ENCODE results near the gene NFIL3.
"Not testable (repeated sequence)": the region's sequence is repeated elsewhere in the genome, so short reads cannot be mapped to it uniquely, and the experiment has no call there.

NFIL3 gene

GRCh38 chr9:91393826-91394225 is 29.8 kb downstream of the NFIL3 start:
- FAIRE-seq, result no peak

DNA sequence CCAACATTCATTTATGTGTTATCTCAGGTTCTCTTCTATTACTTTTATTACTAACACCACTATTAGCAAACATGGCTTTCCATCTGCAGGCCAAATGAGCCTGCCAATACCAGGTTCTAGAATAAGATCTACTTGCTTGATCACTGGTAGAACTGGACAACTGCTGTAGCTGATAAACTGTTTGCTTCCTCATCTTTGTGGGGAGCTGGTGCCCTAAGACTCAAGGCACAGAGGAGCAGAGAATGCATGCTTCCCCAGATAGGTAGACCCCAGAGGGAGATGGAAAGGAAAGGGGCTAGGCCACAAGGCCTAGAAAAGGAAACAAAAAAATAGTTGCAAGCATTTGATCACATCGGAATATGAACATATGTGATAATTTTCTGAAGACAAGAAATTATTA is 31.2 kb downstream of the NFIL3 start:
- no peak for FAIRE-seq

- FAIRE-seq, result no peak
These were observed 31.8 kb downstream of the NFIL3 start for GRCh38 chr9:91391818-91392217.

DNA sequence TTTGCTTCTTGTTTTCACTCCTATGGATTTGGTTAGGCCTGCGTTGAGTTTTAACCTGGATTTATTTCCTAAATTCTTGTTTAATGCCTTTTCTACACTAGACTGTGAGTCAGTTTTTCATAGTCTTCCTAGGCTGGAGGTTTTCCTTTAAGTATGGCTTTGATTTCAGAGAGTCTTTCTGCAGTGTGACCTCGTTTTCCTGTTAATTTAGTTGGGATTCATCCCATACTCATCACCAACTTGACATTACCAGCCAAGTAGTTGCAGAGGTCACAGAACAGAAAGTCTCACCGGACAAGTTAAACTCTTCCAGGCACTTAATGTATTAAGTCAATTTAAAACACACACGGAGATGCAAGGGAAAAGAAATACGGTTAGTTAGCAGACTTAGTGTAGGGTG is 32.2 kb downstream of the NFIL3 start:
- no peak for FAIRE-seq

DNA sequence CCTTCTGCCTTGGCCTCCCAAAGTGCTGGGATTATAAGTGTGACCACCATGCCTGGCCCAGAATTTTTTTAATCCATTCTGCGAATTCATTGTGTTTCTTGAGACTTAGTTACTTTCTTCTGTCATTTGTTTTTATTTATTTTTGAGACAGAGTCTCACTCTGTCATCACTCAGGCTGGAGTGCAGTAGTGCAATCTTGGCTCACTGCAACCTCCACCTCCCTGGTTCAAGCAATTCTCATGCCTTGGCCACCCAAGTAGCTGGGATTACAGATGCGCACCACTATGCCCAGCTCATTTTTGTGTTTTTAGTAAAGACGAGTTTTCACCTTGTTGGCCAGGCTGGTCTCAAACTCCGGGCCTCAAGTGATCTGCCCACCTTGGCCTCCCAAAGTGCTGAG is 33.9 kb downstream of the NFIL3 start:
- FAIRE-seq, result not testable (repeated sequence)

DNA sequence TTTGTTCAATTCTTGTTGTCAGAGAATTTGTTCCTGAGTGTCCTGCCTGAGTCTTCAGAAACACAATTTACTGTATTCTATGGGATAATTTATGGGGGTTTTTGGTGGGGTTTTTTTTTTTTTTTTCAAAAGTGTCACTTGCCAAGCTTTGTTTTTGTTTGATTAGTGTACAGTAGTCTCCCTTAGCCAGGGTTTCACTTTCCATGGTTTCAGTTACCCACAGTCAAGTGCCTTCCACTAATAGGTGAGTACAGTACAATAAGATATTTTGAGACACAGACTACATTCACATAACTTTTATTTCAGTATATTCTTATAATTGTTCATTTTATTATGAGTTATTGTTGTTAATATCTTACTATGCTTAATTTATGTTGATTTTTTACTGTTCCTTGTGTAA is 36.9 kb downstream of the NFIL3 start:
- no peak for FAIRE-seq

DNA sequence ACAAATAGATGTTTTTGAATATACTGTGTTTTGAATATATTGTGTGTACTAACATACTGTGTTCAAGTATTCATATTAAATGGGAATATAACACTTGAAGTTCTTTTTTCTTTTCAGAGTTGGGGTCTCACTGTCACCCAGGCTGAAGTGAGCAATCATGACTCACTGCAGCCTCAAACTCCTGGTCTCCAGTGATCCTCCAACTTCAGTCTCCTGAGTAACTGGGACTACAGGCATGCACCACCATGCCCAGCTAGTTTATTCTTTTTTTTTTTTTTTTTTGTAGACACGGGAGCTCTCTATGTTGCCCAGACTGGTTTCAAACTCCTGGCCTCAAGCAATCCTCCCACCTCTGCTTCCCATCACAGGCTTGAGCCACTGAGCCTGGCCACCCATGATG is 38.7 kb downstream of the NFIL3 start:
- no peak for FAIRE-seq

- no peak for FAIRE-seq
These were observed 40.1 kb downstream of the NFIL3 start for GRCh38 chr9:91383577-91383976.

- FAIRE-seq, result no peak
These were observed 41.3 kb downstream of the NFIL3 start for GRCh38 chr9:91382298-91382697.

DNA sequence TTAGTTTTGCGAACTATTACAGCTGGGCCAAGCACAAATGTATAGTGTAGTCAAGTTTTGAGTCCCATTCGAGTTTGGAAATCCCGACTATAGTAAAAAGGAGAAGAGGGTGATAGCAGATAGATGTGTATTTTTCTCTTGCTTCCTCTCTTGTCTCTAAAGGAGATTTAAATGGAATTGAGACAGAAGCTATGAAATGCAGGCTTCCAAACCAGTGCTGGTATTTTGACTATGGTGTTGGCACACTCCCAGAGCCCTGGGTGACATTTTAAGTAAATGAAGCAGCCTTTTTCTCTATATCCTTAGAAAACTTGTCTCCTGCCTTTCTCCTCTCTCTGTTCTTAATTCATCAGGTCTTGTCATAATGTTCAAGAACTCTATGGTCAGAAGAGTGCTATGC is 44.2 kb downstream of the NFIL3 start:
- FAIRE-seq, result no peak

- no peak for FAIRE-seq
These were observed 44.9 kb downstream of the NFIL3 start for GRCh38 chr9:91378695-91379127.

DNA sequence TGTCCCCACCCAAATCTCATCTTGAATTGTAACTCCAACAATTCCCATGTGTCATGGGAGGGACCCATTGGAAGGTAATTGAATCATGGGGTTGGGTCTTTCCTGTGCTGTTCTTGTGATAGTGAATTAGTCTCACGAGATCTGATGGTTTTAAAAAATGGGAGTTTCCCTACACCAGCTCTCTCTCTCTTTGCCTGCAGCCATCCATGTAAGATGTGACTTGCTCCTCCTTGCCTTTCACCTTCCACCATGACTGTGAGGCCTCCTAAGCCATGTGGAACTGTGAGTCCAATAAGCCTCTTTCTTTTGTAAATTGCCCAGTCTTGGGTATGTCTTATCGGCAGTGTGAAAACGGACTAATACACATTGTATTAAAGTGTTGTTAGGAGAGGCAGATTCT is 45.6 kb downstream of the NFIL3 start:
- FAIRE-seq, result not testable (repeated sequence)

- no peak for FAIRE-seq
These were observed 47.4 kb downstream of the NFIL3 start for GRCh38 chr9:91376239-91376638.

- FAIRE-seq, result no peak
These were observed 48.7 kb downstream of the NFIL3 start for GRCh38 chr9:91374939-91375338.

DNA sequence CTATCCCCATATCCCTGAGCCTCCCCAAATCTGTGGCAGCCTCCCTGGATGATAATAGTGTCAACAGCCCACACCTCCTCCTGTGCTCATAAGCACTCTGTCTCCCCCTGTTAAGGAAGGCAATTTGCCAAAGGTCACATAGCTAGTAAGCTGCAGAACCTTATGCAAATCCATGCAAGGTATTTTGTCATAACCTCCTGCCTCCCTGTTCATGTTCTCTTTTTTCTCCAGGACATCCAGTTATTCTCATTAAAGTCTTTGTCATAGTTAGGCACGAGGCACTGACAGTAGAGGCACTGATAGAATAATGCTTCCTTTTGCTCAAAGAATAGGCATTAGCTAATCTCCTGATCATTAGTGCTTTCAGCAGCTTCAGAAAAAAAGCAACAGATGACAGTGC is 51.7 kb downstream of the NFIL3 start:
- no peak for FAIRE-seq

GRCh38 chr9:91370006-91370405 is 53.6 kb downstream of the NFIL3 start:
- not testable (repeated sequence) for FAIRE-seq

DNA sequence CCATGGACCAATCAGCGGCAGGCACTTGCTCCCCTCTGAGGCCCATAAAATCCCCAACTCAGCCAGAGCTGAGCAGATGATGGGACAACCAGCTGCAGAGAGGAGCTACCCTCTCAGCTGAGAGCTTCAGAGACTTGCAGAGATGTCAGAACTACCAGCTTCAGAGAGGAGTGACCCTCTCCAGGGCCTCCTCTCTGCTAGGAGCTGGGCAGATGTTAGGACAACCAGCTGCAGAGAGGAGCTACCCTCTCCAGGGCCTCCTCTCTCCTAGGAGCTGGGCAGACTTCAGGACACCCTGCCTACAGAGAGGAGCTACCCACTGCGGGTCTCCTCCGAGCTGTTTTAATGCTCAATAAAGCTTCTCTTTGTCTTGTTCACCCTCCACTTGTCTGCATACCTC is 58.9 kb downstream of the NFIL3 start:
- FAIRE-seq, result no peak

- no peak for FAIRE-seq
These were observed 59.6 kb downstream of the NFIL3 start for GRCh38 chr9:91364005-91364404.

DNA sequence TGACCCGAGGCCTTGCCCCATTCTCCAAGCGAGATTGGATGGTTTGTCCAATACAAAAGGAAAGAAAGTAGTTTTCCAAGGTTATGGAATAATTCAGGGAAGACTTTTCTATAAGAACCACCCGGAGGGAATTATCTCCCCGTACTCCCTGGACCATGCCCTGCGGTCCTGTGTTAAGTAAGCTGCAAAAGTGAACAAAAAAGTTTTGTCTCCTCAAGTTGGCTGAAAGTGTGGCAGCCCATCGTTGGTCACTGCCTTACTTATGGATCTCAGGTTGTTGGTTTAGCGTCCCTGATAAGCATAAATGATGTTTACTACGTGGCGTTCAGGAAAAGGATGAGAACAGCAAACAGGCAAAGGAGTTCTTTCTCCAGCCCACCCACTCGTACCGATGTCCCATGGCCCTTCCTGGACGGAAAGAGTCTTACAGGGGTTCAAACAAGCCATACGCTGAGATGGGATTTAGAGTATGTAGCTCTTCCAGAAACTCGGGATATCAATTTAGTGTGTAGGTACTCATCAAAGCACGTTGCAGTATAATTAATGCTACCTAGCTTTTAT is 61.5 kb downstream of the NFIL3 start:
- FAIRE-seq, result no peak

DNA sequence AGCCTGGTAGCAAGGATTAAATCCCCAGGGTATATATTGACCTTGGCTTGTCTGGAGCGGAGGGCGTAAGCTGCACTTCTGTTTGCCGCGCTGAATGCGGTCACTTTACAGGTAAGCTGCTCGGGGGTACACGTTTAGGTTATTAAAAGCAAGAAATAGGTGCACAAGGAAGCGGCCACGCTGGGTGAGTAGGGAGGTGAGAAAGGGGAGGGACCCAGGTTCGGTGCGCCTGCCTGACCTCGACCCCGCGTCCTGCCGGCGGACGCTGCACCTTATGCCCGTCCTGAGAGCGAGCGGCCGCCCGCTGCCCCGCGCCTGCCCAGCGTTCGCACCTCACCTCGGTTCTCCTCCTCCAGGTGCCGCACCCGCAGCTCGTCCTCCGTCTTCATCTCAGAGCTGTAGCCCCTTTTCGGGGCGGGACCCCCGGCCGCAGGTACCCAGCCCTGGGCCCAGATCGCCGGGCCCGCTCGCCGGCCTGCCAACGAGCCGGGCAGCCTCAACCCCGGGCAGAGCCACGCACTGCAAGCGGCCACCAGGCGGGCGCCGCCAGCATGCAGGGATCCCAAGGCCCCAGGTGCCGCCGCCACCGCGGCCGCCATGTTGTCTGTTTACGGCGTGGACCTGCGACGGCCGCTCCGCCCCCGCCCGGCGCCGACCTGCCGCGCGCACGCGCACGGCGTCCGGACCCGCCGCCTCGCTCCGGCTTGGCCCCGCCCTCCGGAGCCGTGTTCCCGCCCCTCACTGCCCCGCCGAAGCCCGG is 62.2 kb downstream of the NFIL3 start, which contains the start of gene AUH:
Gene AUH (minus strand): TSS at position 628 of the 760 bp plus-strand sequence. CDS start 29 bp downstream, at position 599.
- no peak for FAIRE-seq

GRCh38 chr9:91360551-91361290 is 62.9 kb downstream of the NFIL3 start:
- FAIRE-seq, result no peak

- no peak for FAIRE-seq
These were observed 63.7 kb downstream of the NFIL3 start for GRCh38 chr9:91359734-91360470.

DNA sequence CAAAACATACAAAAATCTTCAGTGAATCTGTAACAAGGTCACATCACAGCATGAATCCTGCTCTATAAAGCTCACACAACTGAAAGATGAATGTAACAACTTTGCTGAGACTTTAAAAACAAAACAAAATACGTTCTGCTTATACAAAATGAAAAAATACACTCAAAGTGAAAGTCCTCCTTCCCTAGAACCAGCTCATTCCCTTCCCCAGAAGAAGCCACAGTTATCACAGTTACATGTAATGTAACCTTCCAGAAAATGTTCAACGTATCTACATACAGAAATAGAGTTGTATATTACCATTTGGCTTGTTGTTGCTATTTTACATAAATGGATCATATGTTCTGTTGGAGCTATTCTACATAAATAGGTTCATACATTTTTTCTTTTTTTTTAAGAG is 64.5 kb downstream of the NFIL3 start:
- FAIRE-seq, result no peak

All from colon (tissue), 2 donors.